GM12891 (cell line): ENCODE measurements around the gene PDE6A.

Source experiments
- POLR2A ChIP-seq: IDR thresholded peaks from 2 replicates; pipeline ENCODE4 v1.6.1; 2011; ENCODE audit warnings: low read depth, low read length, control low read depth
- POLR2AphosphoS5 ChIP-seq: IDR thresholded peaks from 2 replicates; pipeline ENCODE4 v1.6.1; 2011; ENCODE audit warnings: low read depth, low read length, control low read depth
- POU2F2 ChIP-seq: IDR thresholded peaks from 2 replicates; pipeline ENCODE4 v1.6.1; 2011; ENCODE audit warnings: low read depth, mild to moderate bottlenecking, control low read depth, low read length, moderate library complexity
- SPI1 ChIP-seq: IDR thresholded peaks from 2 replicates; pipeline ENCODE4 v1.6.1; 2011; ENCODE audit warnings: low read depth, low read length, control low read depth
- TAF1 ChIP-seq: IDR thresholded peaks from 2 replicates; pipeline ENCODE4 v1.6.1; 2011; ENCODE audit warnings: low read depth, low read length, control low read depth

- TF ChIP-seq TAF1 (no peak), POLR2A (no peak), POLR2AphosphoS5 (no peak), SPI1 (no peak), POU2F2 (no peak)
Measured at GRCh38 chr5:149829954-149830353, 114.6 kb downstream of the PDE6A start.
